ENCODE measurements around the gene LSMEM2. TPM values are rescaled to one million over a fixed set of nuclear protein-coding genes. Genes with fewer than 3 reads are reported as not detected.

LSMEM2 gene
- total and polyA plus RNA-seq, 9 of the 15 experiments (the other 6 are each of a cell fraction or from before 2014, with no cell fraction given) = not detected

GRCh38 chr3:50299638-50299928, 20.7 kb downstream of the LSMEM2 start (continued):
- TF ChIP-seq, protein P1, sequence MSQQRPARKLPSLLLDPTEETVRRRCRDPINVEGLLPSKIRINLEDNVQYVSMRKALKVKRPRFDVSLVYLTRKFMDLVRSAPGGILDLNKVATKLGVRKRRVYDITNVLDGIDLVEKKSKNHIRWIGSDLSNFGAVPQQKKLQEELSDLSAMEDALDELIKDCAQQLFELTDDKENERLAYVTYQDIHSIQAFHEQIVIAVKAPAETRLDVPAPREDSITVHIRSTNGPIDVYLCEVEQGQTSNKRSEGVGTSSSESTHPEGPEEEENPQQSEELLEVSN (IDR thresholded peaks at IDR 0.05; ENCODE audit: borderline replicate concordance in 1 of 2, extremely low read depth in 1 of 2, insufficient read depth in 1 of 2, insufficient read length in 1 of 2, low read depth in 1 of 2, low read length in 1 of 2, poor library complexity in 1 of 2, severe bottlenecking in 1 of 2) = peak in 1 of 2 experiments; percentile 49
- TF ChIP-seq, protein P2, sequence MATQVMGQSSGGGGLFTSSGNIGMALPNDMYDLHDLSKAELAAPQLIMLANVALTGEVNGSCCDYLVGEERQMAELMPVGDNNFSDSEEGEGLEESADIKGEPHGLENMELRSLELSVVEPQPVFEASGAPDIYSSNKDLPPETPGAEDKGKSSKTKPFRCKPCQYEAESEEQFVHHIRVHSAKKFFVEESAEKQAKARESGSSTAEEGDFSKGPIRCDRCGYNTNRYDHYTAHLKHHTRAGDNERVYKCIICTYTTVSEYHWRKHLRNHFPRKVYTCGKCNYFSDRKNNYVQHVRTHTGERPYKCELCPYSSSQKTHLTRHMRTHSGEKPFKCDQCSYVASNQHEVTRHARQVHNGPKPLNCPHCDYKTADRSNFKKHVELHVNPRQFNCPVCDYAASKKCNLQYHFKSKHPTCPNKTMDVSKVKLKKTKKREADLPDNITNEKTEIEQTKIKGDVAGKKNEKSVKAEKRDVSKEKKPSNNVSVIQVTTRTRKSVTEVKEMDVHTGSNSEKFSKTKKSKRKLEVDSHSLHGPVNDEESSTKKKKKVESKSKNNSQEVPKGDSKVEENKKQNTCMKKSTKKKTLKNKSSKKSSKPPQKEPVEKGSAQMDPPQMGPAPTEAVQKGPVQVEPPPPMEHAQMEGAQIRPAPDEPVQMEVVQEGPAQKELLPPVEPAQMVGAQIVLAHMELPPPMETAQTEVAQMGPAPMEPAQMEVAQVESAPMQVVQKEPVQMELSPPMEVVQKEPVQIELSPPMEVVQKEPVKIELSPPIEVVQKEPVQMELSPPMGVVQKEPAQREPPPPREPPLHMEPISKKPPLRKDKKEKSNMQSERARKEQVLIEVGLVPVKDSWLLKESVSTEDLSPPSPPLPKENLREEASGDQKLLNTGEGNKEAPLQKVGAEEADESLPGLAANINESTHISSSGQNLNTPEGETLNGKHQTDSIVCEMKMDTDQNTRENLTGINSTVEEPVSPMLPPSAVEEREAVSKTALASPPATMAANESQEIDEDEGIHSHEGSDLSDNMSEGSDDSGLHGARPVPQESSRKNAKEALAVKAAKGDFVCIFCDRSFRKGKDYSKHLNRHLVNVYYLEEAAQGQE (IDR thresholded peaks at IDR 0.05; ENCODE audit: borderline replicate concordance) = 0 out of 2 replicates have a peak, but pooled peaks have one; percentile 19
- TF ChIP-seq, protein P2 (CRISPR knock-in tag; IDR thresholded peaks at IDR 0.05; ENCODE audit: low read depth) = no peak
- TF ChIP-seq SREBF1 (IDR thresholded peaks at IDR 0.05; ENCODE audit: borderline replicate concordance, low read depth, low read length) (0 out of 2 replicates have a peak, but pooled peaks have one; percentile 59), ATF1 (CRISPR knock-in tag; IDR thresholded peaks at IDR 0.05) (no peak), ATF1 (tag; IDR thresholded peaks at IDR 0.05) (peak; percentile 76), PHF8 (IDR thresholded peaks at IDR 0.05; ENCODE audit: borderline replicate concordance, low read length) (no peak), TFAP4 (CRISPR knock-in tag; IDR thresholded peaks at IDR 0.05; ENCODE audit: borderline replicate concordance) (peak; percentile 93; the same call in 1 of the 2 replicates), ATF7 (IDR thresholded peaks at IDR 0.05) (peak; percentile 93), CREM (IDR thresholded peaks at IDR 0.05; ENCODE audit: low read depth) (peak; percentile 66)
